K562 (cell line): ENCODE measurements around the gene RAB25. TPM values are rescaled to one million over a fixed set of nuclear protein-coding genes. Genes with fewer than 3 reads are reported as not detected.
A peak's percentile ranks its signal among the peaks of the same experiment; 100 is the strongest.

Experiments
- CLOCK ChIP-seq: fragments of 250-450 bp; sonication (Bioruptor Pico); IDR thresholded peaks from 2 replicates; pipeline ENCODE4 v1.4.0; 2020; ENCODE audit warnings: mild to moderate bottlenecking, moderate library complexity, borderline replicate concordance
- ZNF609 ChIP-seq: sonication (generic); formaldehyde crosslinking; IDR thresholded peaks from 2 replicates; pipeline ENCODE4 v1.8.1; 2023; ENCODE audit warnings: missing genetic modification reagents, mild to moderate bottlenecking, borderline replicate concordance
- polyA plus RNA-seq, 8 experiments: library from polyadenylated mRNA; depleted of rRNA in 4 of 8; stranded (reverse) in 5 of 8; unstranded in 3 of 8; fragments of >200 nt; fragmentation: Nextera tagmentation in 2 of 8; fragmentation: Illumina TruSeq in 1 of 8; extraction: Ambion mirVana in 2 of 8; extraction: Trizol in 1 of 8; gene quantifications; 2 replicates each; pipeline versions ENCODE4 v1.2.1 to v1.2.3, GENCODE V29; 2011 to 2014; ENCODE audit warnings: inconsistent platforms in 1 of 8, missing spikeins in 1 of 8
- total RNA-seq, 7 experiments: library from RNA; depleted of rRNA in 6 of 7; stranded (reverse); fragments of >200 nt in 6 of 7; fragmentation: Illumina TruSeq in 2 of 7; extraction: Trizol in 2 of 7; gene quantifications; 2 replicates each; pipeline versions ENCODE4 v1.2.1 to v1.2.3, GENCODE V29; 2011 to 2021; ENCODE audit warnings: low replicate concordance in 1 of 7
- TF ChIP-seq, protein P1 (sequence below): fragments of 200-600 bp; sonication (generic); IDR thresholded peaks from one replicate; pipeline ENCODE4 v1.6.1; 2012; ENCODE audit warnings: mild to moderate bottlenecking, low read depth, low read length, inconsistent platforms

Gene RAB25
- total and polyA plus RNA-seq, 9 of the 15 experiments (the other 6 are each of a cell fraction or from before 2014, with no cell fraction given), result 0.10 to 0.27 (median 0.13) TPM; not detected in 6

DNA sequence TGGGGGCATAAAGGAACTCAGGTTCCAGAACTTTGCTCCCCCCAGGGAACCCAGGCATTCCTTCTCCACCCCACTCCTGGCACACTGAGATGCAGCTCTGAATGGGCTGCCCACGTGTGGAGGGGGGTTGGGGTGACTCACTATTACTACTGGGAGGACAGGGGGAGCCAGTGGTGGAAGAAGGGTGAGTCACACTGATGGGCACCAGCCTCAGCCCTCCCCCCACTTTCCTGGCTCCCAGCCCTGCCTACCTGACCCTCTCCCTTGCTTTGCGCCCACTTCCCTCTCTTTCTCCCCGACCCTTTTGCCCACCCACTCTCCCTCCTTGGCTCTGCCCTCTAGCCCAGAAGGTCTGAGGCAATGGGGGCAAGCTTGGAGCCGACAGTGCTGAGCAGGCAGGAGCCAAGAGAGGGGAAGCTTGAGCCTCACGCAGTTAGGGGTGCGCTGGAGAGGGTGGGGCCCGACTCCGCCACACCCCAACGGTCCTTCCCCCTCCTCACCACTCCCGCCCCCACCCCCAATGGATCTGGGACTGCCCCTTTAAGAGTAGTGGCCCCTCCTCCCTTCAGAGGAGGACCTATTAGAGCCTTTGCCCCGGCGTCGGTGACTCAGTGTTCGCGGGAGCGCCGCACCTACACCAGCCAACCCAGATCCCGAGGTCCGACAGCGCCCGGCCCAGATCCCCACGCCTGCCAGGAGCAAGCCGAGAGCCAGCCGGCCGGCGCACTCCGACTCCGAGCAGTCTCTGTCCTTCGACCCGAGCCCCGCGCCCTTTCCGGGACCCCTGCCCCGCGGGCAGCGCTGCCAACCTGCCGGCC lies 53.4 kb downstream of the RAB25 start, which contains the start of gene LMNA (continued):
- no peak for TF ChIP-seq CLOCK (CRISPR knock-in tag)
- 0 out of 2 replicates have a peak, but pooled peaks have one; percentile 31 for TF ChIP-seq ZNF609 (CRISPR knock-in tag)
- TF ChIP-seq, protein P1, sequence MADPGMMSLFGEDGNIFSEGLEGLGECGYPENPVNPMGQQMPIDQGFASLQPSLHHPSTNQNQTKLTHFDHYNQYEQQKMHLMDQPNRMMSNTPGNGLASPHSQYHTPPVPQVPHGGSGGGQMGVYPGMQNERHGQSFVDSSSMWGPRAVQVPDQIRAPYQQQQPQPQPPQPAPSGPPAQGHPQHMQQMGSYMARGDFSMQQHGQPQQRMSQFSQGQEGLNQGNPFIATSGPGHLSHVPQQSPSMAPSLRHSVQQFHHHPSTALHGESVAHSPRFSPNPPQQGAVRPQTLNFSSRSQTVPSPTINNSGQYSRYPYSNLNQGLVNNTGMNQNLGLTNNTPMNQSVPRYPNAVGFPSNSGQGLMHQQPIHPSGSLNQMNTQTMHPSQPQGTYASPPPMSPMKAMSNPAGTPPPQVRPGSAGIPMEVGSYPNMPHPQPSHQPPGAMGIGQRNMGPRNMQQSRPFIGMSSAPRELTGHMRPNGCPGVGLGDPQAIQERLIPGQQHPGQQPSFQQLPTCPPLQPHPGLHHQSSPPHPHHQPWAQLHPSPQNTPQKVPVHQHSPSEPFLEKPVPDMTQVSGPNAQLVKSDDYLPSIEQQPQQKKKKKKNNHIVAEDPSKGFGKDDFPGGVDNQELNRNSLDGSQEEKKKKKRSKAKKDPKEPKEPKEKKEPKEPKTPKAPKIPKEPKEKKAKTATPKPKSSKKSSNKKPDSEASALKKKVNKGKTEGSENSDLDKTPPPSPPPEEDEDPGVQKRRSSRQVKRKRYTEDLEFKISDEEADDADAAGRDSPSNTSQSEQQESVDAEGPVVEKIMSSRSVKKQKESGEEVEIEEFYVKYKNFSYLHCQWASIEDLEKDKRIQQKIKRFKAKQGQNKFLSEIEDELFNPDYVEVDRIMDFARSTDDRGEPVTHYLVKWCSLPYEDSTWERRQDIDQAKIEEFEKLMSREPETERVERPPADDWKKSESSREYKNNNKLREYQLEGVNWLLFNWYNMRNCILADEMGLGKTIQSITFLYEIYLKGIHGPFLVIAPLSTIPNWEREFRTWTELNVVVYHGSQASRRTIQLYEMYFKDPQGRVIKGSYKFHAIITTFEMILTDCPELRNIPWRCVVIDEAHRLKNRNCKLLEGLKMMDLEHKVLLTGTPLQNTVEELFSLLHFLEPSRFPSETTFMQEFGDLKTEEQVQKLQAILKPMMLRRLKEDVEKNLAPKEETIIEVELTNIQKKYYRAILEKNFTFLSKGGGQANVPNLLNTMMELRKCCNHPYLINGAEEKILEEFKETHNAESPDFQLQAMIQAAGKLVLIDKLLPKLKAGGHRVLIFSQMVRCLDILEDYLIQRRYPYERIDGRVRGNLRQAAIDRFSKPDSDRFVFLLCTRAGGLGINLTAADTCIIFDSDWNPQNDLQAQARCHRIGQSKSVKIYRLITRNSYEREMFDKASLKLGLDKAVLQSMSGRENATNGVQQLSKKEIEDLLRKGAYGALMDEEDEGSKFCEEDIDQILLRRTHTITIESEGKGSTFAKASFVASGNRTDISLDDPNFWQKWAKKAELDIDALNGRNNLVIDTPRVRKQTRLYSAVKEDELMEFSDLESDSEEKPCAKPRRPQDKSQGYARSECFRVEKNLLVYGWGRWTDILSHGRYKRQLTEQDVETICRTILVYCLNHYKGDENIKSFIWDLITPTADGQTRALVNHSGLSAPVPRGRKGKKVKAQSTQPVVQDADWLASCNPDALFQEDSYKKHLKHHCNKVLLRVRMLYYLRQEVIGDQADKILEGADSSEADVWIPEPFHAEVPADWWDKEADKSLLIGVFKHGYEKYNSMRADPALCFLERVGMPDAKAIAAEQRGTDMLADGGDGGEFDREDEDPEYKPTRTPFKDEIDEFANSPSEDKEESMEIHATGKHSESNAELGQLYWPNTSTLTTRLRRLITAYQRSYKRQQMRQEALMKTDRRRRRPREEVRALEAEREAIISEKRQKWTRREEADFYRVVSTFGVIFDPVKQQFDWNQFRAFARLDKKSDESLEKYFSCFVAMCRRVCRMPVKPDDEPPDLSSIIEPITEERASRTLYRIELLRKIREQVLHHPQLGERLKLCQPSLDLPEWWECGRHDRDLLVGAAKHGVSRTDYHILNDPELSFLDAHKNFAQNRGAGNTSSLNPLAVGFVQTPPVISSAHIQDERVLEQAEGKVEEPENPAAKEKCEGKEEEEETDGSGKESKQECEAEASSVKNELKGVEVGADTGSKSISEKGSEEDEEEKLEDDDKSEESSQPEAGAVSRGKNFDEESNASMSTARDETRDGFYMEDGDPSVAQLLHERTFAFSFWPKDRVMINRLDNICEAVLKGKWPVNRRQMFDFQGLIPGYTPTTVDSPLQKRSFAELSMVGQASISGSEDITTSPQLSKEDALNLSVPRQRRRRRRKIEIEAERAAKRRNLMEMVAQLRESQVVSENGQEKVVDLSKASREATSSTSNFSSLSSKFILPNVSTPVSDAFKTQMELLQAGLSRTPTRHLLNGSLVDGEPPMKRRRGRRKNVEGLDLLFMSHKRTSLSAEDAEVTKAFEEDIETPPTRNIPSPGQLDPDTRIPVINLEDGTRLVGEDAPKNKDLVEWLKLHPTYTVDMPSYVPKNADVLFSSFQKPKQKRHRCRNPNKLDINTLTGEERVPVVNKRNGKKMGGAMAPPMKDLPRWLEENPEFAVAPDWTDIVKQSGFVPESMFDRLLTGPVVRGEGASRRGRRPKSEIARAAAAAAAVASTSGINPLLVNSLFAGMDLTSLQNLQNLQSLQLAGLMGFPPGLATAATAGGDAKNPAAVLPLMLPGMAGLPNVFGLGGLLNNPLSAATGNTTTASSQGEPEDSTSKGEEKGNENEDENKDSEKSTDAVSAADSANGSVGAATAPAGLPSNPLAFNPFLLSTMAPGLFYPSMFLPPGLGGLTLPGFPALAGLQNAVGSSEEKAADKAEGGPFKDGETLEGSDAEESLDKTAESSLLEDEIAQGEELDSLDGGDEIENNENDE, result no peak
